Skin epidermis (tissue), 12 donors: Measurements from ENCODE around the gene SCUBE3.
A peak's percentile ranks its signal among the peaks of the same experiment; 100 is the strongest.

Experiments
- H3K27ac ChIP-seq, 21 experiments: fragments of 200-600 bp; sonication (generic) in 11 of 21; one replicate each; pipeline ENCODE4 v1.5.0; 2020; ENCODE audit warnings: mild to moderate bottlenecking in 3 of 21, inconsistent platforms in 2 of 21, moderate library complexity in 2 of 21
- H3K4me3 ChIP-seq, 7 experiments: fragments of 200-600 bp; sonication (generic) in 2 of 7; one replicate each; pipeline ENCODE4 v1.5.0; 2020; ENCODE audit warnings: inconsistent platforms in 2 of 7, mild to moderate bottlenecking in 2 of 7, moderate library complexity in 1 of 7

Gene SCUBE3

GRCh38 chr6:35230950-35231349, 17.2 kb downstream of the SCUBE3 start:
- H3K27ac ChIP-seq, result no peak overlapping the region
- H3K4me3 ChIP-seq, result no peak overlapping the region

DNA sequence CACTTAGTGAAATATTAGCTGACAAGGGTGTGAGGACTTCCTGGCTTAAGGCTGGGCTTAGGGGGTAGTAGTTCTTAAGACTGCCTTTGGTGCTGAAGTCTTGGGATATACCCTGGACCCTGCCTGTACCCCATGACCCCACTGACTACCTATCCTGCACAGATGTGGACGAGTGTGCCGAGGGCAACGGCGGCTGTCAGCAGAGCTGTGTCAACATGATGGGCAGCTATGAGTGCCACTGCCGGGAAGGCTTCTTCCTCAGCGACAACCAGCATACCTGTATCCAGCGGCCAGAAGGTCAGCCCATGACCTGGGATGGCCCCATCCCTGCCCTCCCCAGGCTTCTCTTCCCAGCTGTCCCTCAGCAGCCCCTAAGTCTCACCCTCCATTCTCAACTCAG, 17.8 kb downstream of the SCUBE3 start:
- no peak overlapping the region for H3K27ac ChIP-seq
- H3K4me3 ChIP-seq, result no peak overlapping the region

DNA sequence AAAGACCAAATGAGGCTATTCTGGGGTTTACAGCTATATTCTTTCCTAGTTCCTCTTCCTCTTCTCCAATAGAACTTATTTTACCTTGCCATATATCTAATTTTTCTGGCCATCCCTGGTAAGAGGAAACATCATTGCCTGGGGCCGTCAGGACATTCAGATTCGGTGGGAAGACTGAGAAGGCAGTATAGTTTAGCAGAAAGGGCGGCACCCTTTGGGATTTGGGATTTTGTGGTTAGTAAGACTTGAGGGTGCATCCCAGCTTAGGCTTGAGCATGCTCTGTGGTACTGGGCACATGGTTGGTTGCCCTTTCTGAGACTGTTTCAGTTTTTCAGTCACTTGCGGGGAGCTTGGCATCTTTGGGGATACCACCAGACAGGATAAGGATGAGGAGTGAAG, 21.1 kb downstream of the SCUBE3 start:
- no peak overlapping the region for H3K4me3 ChIP-seq
- no peak overlapping the region for H3K27ac ChIP-seq

GRCh38 chr6:35236223-35236622, 22.5 kb downstream of the SCUBE3 start:
- Histone ChIP-seq H3K4me3 (no peak overlapping the region), H3K27ac (no peak overlapping the region)

GRCh38 chr6:35237476-35237875, 23.7 kb downstream of the SCUBE3 start:
- no peak overlapping the region for H3K4me3 ChIP-seq
- H3K27ac ChIP-seq, result no peak overlapping the region

DNA sequence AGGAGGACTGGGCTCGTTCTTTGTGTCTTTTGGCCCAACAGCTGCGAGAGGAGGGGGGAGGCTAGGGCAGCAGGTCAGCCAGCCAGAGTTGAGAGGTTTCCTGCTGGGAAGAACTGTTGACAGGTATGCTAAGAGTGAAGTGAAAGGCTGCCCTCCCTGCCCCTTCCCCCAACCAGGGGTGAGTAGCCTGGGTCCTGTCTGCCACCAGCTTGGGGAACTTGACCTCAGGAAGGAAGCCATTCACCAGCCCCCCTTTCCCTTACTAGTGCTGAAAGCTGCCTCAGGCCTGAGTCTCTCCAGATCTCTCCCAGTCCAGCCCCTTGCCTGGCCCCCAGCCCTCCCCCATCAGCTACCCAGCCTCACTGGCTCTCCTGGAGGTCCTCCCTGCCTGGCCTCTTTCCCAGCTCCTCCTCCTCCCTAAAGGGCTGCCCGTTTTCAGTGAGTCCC, 25.1 kb downstream of the SCUBE3 start:
- no peak overlapping the region for H3K4me3 ChIP-seq
- H3K27ac ChIP-seq, result no peak overlapping the region

- no peak overlapping the region for H3K4me3 ChIP-seq
- H3K27ac ChIP-seq, result no peak overlapping the region
Measured at GRCh38 chr6:35239581-35239980, 25.8 kb downstream of the SCUBE3 start.

GRCh38 chr6:35240838-35241801, 27.4 kb downstream of the SCUBE3 start:
- Histone ChIP-seq H3K4me3 (no peak overlapping the region), H3K27ac (peak overlapping the region in 1 of 21 experiments; percentile 1)

- H3K27ac ChIP-seq, result no peak overlapping the region
- H3K4me3 ChIP-seq, result no peak overlapping the region
Measured at GRCh38 chr6:35242486-35242885, 28.7 kb downstream of the SCUBE3 start.

- Histone ChIP-seq H3K4me3 (no peak overlapping the region), H3K27ac (no peak overlapping the region)
Measured at GRCh38 chr6:35242906-35243305, 29.1 kb downstream of the SCUBE3 start.

GRCh38 chr6:35243386-35243958, 29.7 kb downstream of the SCUBE3 start:
- no peak overlapping the region for H3K4me3 ChIP-seq
- no peak overlapping the region for H3K27ac ChIP-seq

DNA sequence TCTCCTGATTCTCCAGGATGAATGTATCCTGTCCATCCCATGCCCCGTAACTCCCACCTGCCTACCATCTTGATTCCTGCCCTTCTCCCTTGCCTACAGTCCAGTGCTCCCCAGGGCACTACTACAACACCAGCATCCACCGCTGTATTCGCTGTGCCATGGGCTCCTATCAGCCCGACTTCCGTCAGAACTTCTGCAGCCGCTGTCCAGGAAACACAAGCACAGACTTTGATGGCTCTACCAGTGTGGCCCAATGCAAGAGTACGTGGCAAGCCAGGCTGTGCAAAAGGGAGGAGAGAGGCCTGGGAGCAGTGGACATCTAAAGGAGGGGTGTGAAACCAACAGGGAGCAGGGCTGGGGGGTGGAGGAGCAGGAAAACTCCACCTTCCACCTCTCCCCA, 30.8 kb downstream of the SCUBE3 start:
- no peak overlapping the region for H3K4me3 ChIP-seq
- H3K27ac ChIP-seq, result no peak overlapping the region

- Histone ChIP-seq H3K4me3 (no peak overlapping the region), H3K27ac (no peak overlapping the region)
Measured at GRCh38 chr6:35247642-35248231, 34.0 kb downstream of the SCUBE3 start.

DNA sequence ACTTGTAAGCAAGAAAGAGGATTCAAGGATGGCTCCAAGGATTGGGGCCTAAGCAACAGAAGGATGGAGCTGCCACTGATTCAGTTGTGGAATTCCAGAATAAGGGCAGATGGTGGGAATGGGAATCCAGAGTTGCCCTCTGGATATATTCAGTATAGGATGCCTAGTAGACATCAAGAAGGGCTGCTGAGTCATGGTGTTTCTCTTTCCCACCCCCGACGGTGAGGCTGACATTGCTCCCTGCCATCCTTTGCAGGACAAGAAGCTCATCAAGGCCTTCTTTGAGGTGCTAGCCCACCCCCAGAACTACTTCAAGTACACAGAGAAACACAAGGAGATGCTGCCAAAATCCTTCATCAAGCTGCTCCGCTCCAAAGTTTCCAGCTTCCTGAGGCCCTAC, 34.5 kb downstream of the SCUBE3 start:
- Histone ChIP-seq H3K4me3 (no peak overlapping the region), H3K27ac (no peak overlapping the region)

DNA sequence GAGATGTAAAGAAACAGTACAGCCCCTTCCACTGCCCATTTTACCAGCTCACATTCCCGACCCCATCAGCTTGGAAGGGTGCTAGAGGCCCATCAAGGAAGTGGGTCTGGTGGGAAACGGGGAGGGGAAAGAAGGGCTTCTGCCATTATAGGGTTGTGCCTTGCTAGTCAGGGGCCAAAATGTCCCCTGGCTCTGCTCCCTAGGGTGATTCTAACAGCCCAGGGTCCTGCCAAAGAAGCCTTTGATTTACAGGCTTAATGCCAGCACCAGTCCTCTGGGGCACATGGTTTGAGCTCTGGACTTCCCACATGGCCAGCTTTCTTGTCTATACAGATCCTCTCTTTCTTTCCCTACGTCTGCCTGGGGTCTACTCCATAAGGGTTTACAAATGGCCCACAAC, 35.2 kb downstream of the SCUBE3 start:
- Histone ChIP-seq H3K4me3 (no peak overlapping the region), H3K27ac (no peak overlapping the region)

DNA sequence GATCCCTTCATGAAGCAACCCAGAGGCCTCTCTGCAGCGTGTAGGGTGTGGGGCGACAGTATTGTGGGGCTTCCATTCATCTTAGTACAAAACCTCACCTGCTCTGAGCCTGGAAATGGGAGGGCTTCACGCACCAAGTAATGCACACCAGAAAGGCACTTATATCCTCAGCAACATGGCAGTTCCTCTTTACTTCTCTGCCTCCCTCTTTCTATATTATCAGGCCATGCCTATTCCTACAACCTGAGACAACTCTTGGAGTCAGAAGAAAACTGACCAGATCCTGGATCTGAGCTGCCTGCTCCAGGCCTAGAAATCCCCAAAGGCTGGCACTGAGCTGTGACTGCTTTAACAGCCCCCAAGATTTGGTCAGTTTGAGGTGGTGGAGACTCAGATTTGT, 38.2 kb downstream of the SCUBE3 start:
- Histone ChIP-seq H3K27ac (no peak overlapping the region), H3K4me3 (no peak overlapping the region)

GRCh38 chr6:35253249-35253648, 39.5 kb downstream of the SCUBE3 start:
- Histone ChIP-seq H3K4me3 (no peak overlapping the region), H3K27ac (no peak overlapping the region)

- Histone ChIP-seq H3K4me3 (peak overlapping the region; percentile 65 to 94 (median 78)), H3K27ac (peak overlapping the region in 13 of 21 experiments; percentile 90 to 99 (median 96))
Measured at GRCh38 chr6:35258336-35258735, 44.6 kb downstream of the SCUBE3 start.

- Histone ChIP-seq H3K4me3 (peak overlapping the region; percentile 65 to 94 (median 78)), H3K27ac (peak overlapping the region in 20 of 21 experiments; percentile 84 to 99 (median 96))
Measured at GRCh38 chr6:35258858-35259193, 45.1 kb downstream of the SCUBE3 start.

DNA sequence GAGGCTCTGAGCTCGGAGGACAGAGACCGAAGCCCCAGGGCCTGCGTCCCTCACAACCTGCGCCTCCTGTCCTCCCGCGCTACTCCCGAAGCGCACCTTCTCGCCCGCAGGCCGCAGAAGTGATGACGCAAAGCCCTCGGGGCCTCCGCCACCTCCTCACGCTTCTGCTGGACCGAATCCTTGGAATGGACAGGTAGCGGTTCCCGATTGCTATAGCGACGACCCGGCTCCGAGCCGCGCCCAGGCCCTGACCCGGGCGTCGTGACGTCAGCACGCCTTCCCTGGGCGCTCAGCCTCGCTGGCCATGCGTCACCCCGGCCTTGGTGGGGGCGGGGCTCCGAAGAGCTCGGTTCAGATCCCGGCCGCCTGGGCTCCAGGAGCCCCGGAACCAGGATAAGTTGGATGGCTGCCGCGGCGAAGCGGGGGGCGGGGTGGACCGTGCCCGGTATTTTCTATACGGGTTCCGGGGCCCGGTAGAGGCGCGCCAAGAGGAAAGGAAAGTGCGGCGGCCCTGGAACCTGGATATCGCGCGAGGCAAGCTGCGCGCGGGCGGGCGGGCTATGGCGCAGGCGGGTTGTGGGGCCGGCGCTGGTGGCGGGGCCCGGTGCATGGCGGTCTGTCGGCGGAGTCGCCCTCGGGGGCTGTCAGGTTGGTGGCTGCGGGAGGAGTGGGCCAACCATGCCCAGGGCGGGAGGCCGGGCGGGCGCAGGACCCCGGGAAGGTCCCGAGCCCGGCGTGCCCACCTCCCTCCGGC, 45.6 kb downstream of the SCUBE3 start, which contains the start of gene ZNF76:
Gene ZNF76 (plus strand): TSS at position 542 of the 754 bp plus-strand sequence. CDS start 21,417 bp downstream, outside the sequence.
- H3K27ac ChIP-seq, result peak within 1 kb of the TSS; percentile 84 to 99 (median 97)
- peak within 1 kb of the TSS; percentile 65 to 94 (median 78) for H3K4me3 ChIP-seq
